GM23248 (cell line): Measurements from ENCODE around the gene DMKN.

Source experiments
- EZH2 ChIP-seq: fragments of 200-600 bp; sonication (generic); IDR thresholded peaks from 2 replicates; pipeline ENCODE4 v1.6.1; 2018; ENCODE audit warnings: antibody characterized with exemption, mild to moderate bottlenecking; ENCODE audit not compliant: insufficient read depth, poor library complexity, severe bottlenecking
- EZH2phosphoT487 ChIP-seq: fragments of 200-600 bp; sonication (generic); IDR thresholded peaks from 2 replicates; pipeline ENCODE4 v1.6.1; 2018; ENCODE audit warnings: antibody characterized with exemption, moderate library complexity, mild to moderate bottlenecking, low read depth; ENCODE audit not compliant: insufficient read depth

- TF ChIP-seq EZH2 = no peak
- TF ChIP-seq EZH2phosphoT487 = no peak
These were observed 21.5 kb upstream of the DMKN start for GRCh38 chr19:35534803-35535480.
